Left hindlimb (tissue), 1 donor: Measurements from ENCODE around the gene NMUR2.

Experiments
- DNase-seq: peaks from one replicate; pipeline ENCODE4 v3.0.0-alpha.2; 2018

The NMUR2 gene

GRCh38 chr5:152405145-152405544 lies at the start of gene NMUR2:
NMUR2 (minus strand) TSS chr5:152405279; CDS start chr5:152405113, 166 bp downstream.
- DNase-seq: no peak

GRCh38 chr5:152443935-152444334 lies 38.9 kb upstream of the NMUR2 start:
- DNase-seq: no peak

GRCh38 chr5:152439791-152440190 lies 34.7 kb upstream of the NMUR2 start:
- no peak for DNase-seq

DNA sequence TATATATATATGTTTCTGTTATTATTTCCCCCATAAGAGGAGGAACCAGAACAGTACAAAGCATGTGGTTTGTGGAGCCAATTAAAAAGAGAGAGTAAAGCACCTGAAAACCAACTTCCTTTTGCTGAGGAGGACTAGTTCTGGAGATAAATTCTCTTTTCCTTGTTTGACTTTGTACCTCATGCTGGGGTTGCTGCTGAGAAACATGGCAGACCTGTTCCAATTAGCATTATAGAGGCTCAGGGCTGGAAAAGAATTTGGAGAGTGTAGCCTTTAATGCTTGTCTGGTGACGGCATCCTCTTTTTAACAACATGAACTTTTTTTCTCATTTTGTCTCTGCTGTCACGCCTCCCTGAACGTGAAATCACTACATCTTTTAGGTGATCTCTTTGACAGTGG lies 32.8 kb upstream of the NMUR2 start:
- no peak for DNase-seq

DNA sequence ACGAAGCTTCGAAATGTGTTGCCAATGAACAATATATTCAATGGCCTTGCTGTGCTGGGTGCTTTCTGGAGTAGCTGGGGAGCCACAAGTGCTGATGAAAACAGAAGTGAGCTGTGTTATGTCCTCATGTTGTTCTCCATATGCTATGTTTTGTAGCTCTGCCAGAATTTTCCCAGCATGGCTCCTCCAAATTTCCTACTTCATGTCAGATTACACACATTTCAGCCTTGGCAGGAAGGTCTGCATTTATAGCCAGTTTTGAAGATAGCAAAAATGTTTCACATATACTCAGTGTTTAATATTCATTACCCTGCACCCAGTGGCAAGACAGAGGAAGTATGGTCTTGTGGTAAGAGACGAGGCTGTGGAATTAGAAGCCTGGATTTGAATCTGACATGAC lies 22.6 kb upstream of the NMUR2 start:
- no peak for DNase-seq

DNA sequence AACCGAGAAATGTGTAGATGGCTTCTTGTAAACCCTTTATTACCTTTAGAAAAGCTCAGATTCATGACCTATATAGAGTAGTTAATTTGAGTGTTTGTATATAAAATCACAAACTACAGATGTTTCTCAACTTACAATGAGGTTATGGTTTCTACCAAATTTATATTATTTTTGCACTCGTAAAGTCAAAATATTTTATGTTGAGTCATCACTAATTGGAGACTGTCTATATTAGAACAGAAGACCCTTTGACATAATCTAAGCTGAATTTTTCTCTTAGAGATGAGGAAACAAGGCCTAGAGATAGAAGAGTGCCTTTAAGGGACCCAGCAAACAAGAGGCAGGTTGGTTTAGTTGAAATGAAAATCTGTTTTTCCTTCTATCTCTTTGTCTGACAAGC lies 20.0 kb upstream of the NMUR2 start:
- no peak for DNase-seq

DNA sequence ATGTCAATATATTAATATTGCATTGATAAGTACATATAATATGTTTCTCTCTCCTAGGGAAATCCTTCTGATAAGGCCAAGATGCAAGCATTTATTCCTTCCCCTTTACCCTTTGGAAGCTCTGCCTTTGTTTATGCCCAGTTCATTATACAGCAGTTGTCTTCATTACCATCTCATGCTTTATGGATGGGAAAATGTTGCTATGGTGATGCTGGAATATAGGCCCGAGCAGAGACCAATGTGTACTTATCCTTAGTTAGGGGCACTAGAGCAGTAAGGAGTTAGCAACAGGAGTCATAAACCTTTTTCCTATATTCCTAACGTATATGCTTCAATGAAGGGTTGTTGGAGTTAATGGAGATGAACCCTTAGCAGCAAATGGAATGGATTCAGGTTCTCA lies 19.4 kb upstream of the NMUR2 start:
- no peak for DNase-seq

- DNase-seq: no peak
Measured at GRCh38 chr5:152422081-152422480, 17.0 kb upstream of the NMUR2 start.

DNA sequence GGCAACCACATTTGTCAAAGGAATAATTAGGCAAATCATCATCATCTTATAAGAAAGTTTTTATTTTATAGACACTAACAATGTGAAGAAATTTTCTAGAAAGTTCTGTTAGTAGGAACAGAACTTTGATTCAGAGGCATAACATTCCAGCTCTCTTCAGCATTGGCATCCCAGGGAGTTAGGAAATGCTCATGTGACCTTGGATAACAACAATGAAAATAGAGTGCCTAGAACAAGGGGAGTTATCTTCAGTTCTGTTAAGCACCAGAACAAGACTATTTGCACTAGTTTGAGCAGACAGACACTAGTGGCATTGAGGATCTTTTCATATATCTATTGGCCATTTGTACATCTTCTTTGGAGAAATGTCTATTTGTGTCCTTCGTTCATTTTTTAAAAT lies 7.0 kb upstream of the NMUR2 start:
- no peak for DNase-seq

DNA sequence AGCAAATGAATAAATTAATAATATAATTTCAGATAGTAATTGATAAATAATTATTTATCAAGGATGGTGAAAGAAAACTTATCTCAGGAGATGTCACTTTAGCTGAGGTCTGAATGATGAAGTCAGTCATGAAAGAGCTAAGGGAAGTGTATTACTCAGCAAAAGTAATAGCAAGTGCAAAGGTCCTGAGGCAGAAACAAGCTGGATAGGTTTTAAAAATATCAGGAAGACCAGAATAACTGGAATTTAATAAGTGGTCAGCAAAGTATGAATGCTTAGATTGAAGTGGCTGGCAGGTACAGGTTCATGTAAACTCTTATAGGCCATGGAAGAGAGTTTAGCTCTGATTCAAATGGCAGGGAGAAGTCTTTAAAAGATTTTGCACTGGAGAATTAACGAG lies 1.0 kb upstream of the NMUR2 start:
- DNase-seq: no peak

GRCh38 chr5:152404494-152404893 lies 585 bp downstream of the NMUR2 start:
- DNase-seq: no peak

DNA sequence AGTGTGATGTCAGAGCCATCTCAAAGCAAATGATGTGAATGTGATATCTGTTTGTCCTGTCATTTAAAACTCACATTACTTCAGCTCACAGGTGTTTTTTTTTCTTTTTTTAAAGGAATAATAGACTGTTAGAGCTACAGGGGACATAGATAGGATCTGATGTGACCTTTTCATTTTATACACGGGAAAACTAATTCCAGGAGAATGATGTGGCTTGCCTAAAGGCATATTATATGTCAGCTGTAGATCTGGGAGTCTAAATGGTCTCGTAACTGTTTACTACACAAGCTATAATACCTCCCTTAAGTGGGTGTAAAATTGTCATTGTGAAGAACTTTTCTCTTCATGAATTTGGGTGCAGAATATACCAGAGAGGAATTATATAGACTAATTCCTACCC lies 2.0 kb downstream of the NMUR2 start:
- no peak for DNase-seq

DNA sequence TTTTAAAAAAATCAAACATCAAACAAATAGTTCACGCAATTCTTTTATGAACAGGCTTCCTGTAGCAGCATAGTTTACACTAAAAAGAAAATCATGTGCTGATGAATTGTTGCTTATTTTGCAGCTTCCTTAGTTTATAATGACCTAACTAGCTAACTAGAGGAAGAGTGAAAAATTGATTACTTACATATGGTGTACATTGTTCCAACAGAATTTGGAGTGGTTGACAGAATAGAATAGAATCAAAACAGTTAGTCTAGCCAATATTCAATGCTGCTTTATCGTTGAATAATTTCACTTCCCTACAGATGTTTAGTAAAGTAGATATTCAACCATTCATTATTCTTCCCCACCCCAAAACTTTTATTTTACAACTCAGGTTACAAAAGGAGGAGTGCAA lies 4.2 kb downstream of the NMUR2 start:
- DNase-seq: no peak

DNA sequence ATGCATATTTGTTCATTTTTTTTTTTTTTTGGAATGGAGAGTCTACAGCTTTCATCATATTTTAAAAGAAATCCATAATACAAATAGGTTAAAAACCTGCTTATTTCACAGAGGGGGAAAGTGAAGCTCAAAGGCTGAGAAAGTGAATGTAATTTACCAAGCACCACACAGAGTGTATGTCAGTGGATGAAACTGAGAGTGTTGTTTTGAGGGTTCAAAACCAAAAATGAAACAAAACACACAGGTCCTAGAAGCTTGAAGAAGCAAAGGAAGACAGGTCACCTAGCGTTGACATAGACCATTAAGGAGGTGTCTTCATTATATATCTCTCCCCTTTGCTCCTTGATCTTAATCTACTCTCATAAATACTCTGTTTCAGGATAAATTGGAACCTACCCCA lies 7.5 kb downstream of the NMUR2 start:
- no peak for DNase-seq

GRCh38 chr5:152393441-152393840 lies 11.6 kb downstream of the NMUR2 start:
- DNase-seq: no peak

- DNase-seq: no peak
Measured at GRCh38 chr5:152389208-152389849, 15.8 kb downstream of the NMUR2 start.

GRCh38 chr5:152388610-152389009 lies 16.5 kb downstream of the NMUR2 start:
- DNase-seq: no peak

- no peak for DNase-seq
Measured at GRCh38 chr5:152380415-152381123, 24.5 kb downstream of the NMUR2 start.

DNA sequence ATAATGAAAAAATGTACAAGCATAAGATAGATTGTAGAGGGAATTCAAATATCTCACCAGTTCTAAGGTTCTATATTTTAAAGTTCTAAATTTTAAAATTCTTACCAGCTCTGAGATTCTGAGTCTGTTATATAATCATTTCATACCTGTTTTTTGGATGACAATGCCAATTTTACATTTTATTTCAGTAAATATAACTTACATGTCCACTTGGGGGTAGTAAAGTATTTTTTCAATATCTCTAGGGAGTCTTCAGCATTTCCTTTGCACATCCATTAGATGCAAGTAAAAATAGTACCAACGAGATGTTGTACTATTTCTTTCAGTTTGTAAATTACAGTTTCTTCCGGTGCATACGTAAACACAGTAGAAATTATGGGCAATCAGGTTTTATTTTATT lies 25.7 kb downstream of the NMUR2 start:
- DNase-seq: no peak

- DNase-seq: no peak
Measured at GRCh38 chr5:152378730-152379129, 26.3 kb downstream of the NMUR2 start.

- DNase-seq: no peak
Measured at GRCh38 chr5:152376886-152377285, 28.2 kb downstream of the NMUR2 start.

DNA sequence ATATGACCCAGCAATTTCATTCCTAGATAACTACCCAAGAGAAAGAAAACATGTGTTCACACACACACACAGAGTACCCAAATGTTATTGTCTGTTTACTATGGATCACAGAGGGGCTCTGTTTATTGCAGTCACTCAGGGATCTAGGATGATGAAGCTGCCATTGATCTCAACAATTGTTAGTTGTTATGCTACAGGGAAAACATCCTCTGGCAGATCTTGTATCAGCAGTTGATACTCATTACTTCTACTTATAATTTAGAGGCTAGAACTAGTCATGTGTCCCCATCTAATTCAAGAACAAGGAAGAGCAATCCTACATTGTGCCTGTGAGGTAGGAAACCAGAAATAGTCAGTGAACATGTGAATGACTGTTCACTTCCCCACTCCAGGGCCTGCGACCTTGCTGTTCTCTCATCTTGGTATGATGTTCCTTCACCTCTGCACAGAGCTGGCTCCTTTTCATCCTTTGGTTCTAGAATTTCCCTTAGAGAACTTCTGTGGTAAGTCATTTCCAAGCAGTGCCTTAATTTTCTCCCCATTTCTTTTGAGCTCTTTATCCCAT lies 30.3 kb downstream of the NMUR2 start:
- DNase-seq: no peak

DNA sequence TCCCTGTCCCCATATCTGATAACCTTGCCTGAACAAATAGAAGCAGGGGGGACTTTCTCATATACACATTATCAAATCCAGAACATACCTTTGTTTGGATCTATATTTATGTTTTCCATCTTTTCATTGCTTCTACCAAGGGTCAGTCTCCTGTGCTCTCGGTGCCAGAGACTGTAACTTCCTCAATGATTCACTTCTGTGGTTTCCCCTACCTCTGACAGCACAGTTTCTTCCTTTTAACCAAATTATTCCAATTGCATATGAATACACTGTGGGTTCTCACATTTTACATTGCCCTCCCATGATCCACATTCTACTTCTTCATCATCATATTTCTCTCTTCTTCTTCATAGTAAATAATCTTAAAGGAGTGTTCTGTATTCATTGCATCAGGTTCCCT lies 32.2 kb downstream of the NMUR2 start:
- DNase-seq: no peak

DNA sequence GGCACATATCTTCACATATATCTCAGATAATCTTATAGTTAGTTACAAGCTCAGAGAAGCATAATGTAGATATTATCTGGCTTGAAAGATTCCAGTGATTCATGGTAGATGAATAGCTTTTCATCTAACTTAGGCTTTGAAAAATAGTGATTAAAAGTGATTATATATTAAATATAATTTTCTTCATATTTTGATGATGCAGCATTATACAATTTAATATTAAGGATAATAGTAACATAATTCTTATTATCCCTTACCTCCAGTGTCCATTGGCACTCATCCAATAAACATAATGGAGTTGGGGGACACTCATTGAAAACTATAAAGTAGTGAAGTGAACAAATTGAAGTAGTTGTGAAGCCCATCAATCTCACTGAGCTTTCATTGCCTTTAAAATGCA lies 35.8 kb downstream of the NMUR2 start:
- DNase-seq: no peak

DNA sequence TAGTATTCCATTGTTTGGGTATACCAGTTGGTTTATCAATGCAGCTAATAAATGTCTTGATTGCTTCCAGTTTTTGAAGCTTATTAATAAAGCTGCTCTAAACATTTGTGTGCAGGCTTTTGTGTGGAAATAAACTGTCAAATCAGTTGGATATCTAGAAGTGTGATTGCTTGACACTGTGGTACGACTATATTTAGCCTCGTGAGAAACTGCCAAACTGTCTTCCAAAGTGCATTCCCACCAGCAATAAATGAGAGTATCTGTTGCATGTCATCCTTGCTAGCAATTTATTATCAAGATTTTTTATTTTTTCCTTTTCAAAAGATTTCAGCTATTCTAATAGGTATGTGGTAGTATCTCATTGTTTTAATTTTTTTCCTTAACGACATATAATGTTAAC lies 37.5 kb downstream of the NMUR2 start:
- no peak for DNase-seq
